Parathyroid adenoma (tissue), 2 donors: ENCODE results near the gene MARCKS.

ENCODE experiments used
- H2AFZ ChIP-seq: fragments of 300-600 bp; sonication (generic); one replicate; pipeline ENCODE4 v1.7.0; 2017; ENCODE audit warnings: antibody characterized with exemption, mild to moderate bottlenecking
- H3K27ac ChIP-seq: fragments of 300-600 bp; sonication (generic); one replicate; pipeline ENCODE4 v1.7.0; 2017
- H3K27me3 ChIP-seq: fragments of 300-600 bp; sonication (generic); one replicate; pipeline ENCODE4 v1.7.0; 2017; ENCODE audit warnings: low read length; ENCODE audit not compliant: control insufficient read depth, insufficient read depth
- H3K36me3 ChIP-seq: fragments of 300-600 bp; sonication (generic); one replicate; pipeline ENCODE4 v1.7.0; 2017; ENCODE audit warnings: low read length; ENCODE audit not compliant: control insufficient read depth, insufficient read depth
- H3K4me1 ChIP-seq: fragments of 300-600 bp; sonication (generic); one replicate; pipeline ENCODE4 v1.7.0; 2017; ENCODE audit warnings: control low read depth
- H3K4me2 ChIP-seq: fragments of 300-600 bp; sonication (generic); one replicate; pipeline ENCODE4 v1.7.0; 2017; ENCODE audit warnings: low read length
- H3K4me3 ChIP-seq: fragments of 300-600 bp; sonication (generic); one replicate; pipeline ENCODE4 v1.7.0; 2017; ENCODE audit warnings: low read depth, low read length
- H3K79me2 ChIP-seq: fragments of 300-600 bp; sonication (generic); one replicate; pipeline ENCODE4 v1.7.0; 2017; ENCODE audit warnings: control low read depth
- H3K9ac ChIP-seq: fragments of 300-600 bp; sonication (generic); one replicate; pipeline ENCODE4 v1.7.0; 2017; ENCODE audit warnings: mild to moderate bottlenecking
- H3K9me3 ChIP-seq: fragments of 300-600 bp; sonication (generic); one replicate; pipeline ENCODE4 v1.7.0; 2017; ENCODE audit warnings: low read length; ENCODE audit not compliant: control insufficient read depth
- CTCF ChIP-seq: fragments of 300-600 bp; sonication (generic); IDR thresholded peaks from one replicate; pipeline ENCODE4 v1.7.0; 2017; ENCODE audit warnings: antibody characterized with exemption, mild to moderate bottlenecking
- donor health status: primary hyperparathyroidism.

Gene MARCKS

GRCh38 chr6:113854531-113855499 lies 2.3 kb upstream of the MARCKS start:
- Histone ChIP-seq H2AFZ (peak overlapping the region; percentile 92), H3K27ac (peak overlapping the region; percentile 99), H3K4me1 (peaks cover 8% of the 10 kb centered on the region), H3K27me3 (no peaks in the 10 kb centered on the region), H3K36me3 (no peaks in the 10 kb centered on the region), H3K4me2 (peak overlapping the region; percentile 93), H3K4me3 (peak overlapping the region; percentile 83), H3K9me3 (no peaks in the 10 kb centered on the region), H3K9ac (no peak overlapping the region), H3K79me2 (peaks cover 4% of the 10 kb centered on the region)
- TF ChIP-seq CTCF: peak; percentile 37

- no peaks in the 10 kb centered on the region for H3K27me3 ChIP-seq
- H3K4me1 ChIP-seq: peaks cover 8% of the 10 kb centered on the region
- peak overlapping the region; percentile 83 for H3K4me3 ChIP-seq
- H3K36me3 ChIP-seq: no peaks in the 10 kb centered on the region
- H3K4me2 ChIP-seq: peak overlapping the region; percentile 93
- H3K27ac ChIP-seq: peak overlapping the region; percentile 99
- H3K79me2 ChIP-seq: peaks cover 4% of the 10 kb centered on the region
- peak overlapping the region; percentile 92 for H2AFZ ChIP-seq
- no peaks in the 10 kb centered on the region for H3K9me3 ChIP-seq
- no peak for TF ChIP-seq CTCF
- no peak overlapping the region for H3K9ac ChIP-seq
These were observed 1.4 kb upstream of the MARCKS start for GRCh38 chr6:113855500-113856374.

GRCh38 chr6:113856375-113856624 lies 845 bp upstream of the MARCKS start:
- no peak overlapping the region for H3K9ac ChIP-seq
- H3K27ac ChIP-seq: peak overlapping the region; percentile 99
- H2AFZ ChIP-seq: peak overlapping the region; percentile 92
- H3K4me2 ChIP-seq: peak overlapping the region; percentile 93
- H3K4me3 ChIP-seq: peak overlapping the region; percentile 83
- no peaks in the 10 kb centered on the region for H3K27me3 ChIP-seq
- peaks cover 8% of the 10 kb centered on the region for H3K4me1 ChIP-seq
- no peak for TF ChIP-seq CTCF
- H3K79me2 ChIP-seq: peaks cover 4% of the 10 kb centered on the region
- no peaks in the 10 kb centered on the region for H3K36me3 ChIP-seq
- no peaks in the 10 kb centered on the region for H3K9me3 ChIP-seq

- Histone ChIP-seq H3K9me3 (no peaks in the 10 kb centered on the region), H3K4me2 (peak overlapping the region; percentile 93), H3K9ac (peak overlapping the region; percentile 97), H3K27me3 (no peaks in the 10 kb centered on the region), H3K36me3 (no peaks in the 10 kb centered on the region), H3K4me3 (peak overlapping the region; percentile 83), H2AFZ (peak overlapping the region; percentile 92), H3K27ac (peak overlapping the region; percentile 99), H3K4me1 (peaks cover 8% of the 10 kb centered on the region), H3K79me2 (peaks cover 4% of the 10 kb centered on the region)
- no peak for TF ChIP-seq CTCF
These were observed 673 bp downstream of the MARCKS start for GRCh38 chr6:113857556-113858479.
